Erythroblast (primary cell): ENCODE results near the gene ALDH1A2.

Experiments
- GATA1 ChIP-seq: IDR thresholded peaks from 2 replicates; pipeline ENCODE4 v1.6.1; 2011; ENCODE audit warnings: low read depth, mild to moderate bottlenecking, control low read depth, low read length, moderate library complexity
- POLR2A ChIP-seq: IDR thresholded peaks from 2 replicates; pipeline ENCODE4 v1.6.1; 2011; ENCODE audit warnings: mild to moderate bottlenecking, low read length

DNA sequence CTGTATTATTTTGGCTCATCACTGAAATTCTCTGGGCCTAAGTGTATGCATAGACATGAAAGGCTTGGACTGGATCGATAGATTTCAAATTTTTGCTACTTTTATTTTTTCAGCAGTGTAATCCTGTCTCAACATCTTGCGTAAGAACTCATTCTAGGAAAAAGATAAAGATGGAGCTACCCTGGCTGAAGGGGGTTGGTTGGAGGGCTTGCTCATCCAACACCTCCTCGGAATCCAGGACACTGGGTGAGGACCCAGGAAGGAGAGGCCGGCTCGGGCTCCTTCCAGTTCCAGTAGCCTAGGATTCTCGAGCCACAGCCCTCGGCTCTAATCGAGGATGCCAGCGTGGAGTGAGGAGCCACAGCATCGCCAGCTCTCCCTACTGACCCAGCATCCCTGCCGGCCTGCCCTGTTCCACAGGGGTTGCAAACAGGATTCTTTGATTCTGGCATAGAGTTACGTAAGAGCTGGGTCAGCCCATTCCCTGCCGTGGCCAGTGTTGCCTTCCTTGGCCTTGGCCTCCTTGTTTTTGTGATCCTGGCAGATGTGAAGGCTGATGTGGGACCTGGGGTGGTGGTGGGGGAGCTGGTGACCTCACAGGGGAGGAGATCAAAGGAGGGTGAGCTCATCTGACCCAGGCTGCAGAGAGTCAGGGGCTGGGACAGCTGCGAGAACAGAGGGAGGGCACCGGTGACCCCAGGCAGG, 149.5 kb downstream of the ALDH1A2 start:
- TF ChIP-seq POLR2A: no peak
- no peak for TF ChIP-seq GATA1
